Measurements from ENCODE around the gene ABCA2.

Gene ABCA2

GRCh38 chr9:137038916-137039315, 10.9 kb upstream of the ABCA2 start:
- no peaks in the 10 kb centered on the region for H4K20me1 ChIP-seq (ENCODE audit: insufficient read depth)
- H3K4me2 ChIP-seq: no peak overlapping the region
- H3K4me1 ChIP-seq (ENCODE audit: low read depth, poor library complexity, severe bottlenecking): peaks cover 13% of the 10 kb centered on the region
- no peaks in the 10 kb centered on the region for H3K79me2 ChIP-seq (ENCODE audit: insufficient read depth, low read depth)
- peaks cover 72% of the 10 kb centered on the region for H3K27me3 ChIP-seq (ENCODE audit: insufficient read depth, low read depth)
- no peaks in the 10 kb centered on the region for H3K36me3 ChIP-seq (ENCODE audit: insufficient read depth)
- H3K4me3 ChIP-seq (IDR thresholded peaks at IDR 0.05; ENCODE audit: insufficient read depth, low read depth, low read length): no peak overlapping the region
- H3K27ac ChIP-seq: no peak overlapping the region
- H3K9ac ChIP-seq: no peak overlapping the region
- H2AFZ ChIP-seq (ENCODE audit: low read depth): no peak overlapping the region
- no peak for TF ChIP-seq CTCF (conservative IDR thresholded peaks at IDR 0.05; ENCODE audit: low read depth, low read length)

GRCh38 chr9:137037483-137037882, 9.4 kb upstream of the ABCA2 start:
- Histone ChIP-seq H3K9ac (no peak overlapping the region), H3K36me3 (ENCODE audit: insufficient read depth) (no peaks in the 10 kb centered on the region), H3K27ac (no peak overlapping the region), H3K4me2 (no peak overlapping the region), H4K20me1 (ENCODE audit: insufficient read depth) (no peaks in the 10 kb centered on the region), H3K27me3 (ENCODE audit: insufficient read depth, low read depth) (peaks cover 58% of the 10 kb centered on the region), H3K79me2 (ENCODE audit: insufficient read depth, low read depth) (no peaks in the 10 kb centered on the region), H3K4me1 (ENCODE audit: low read depth, poor library complexity, severe bottlenecking) (peaks cover 16% of the 10 kb centered on the region), H2AFZ (ENCODE audit: low read depth) (no peak overlapping the region), H3K4me3 (IDR thresholded peaks at IDR 0.05; ENCODE audit: insufficient read depth, low read depth, low read length) (no peak overlapping the region)
- no peak for TF ChIP-seq CTCF (conservative IDR thresholded peaks at IDR 0.05; ENCODE audit: low read depth, low read length)

- H4K20me1 ChIP-seq (ENCODE audit: insufficient read depth): no peaks in the 10 kb centered on the region
- peaks cover 16% of the 10 kb centered on the region for H3K4me1 ChIP-seq (ENCODE audit: low read depth, poor library complexity, severe bottlenecking)
- H3K9ac ChIP-seq: no peak overlapping the region
- no peak overlapping the region for H3K4me3 ChIP-seq (IDR thresholded peaks at IDR 0.05; ENCODE audit: insufficient read depth, low read depth, low read length)
- H3K27me3 ChIP-seq (ENCODE audit: insufficient read depth, low read depth): peaks cover 54% of the 10 kb centered on the region
- H3K79me2 ChIP-seq (ENCODE audit: insufficient read depth, low read depth): no peaks in the 10 kb centered on the region
- H2AFZ ChIP-seq (ENCODE audit: low read depth): no peak overlapping the region
- no peaks in the 10 kb centered on the region for H3K36me3 ChIP-seq (ENCODE audit: insufficient read depth)
- TF ChIP-seq CTCF (conservative IDR thresholded peaks at IDR 0.05; ENCODE audit: low read depth, low read length): no peak
- no peak overlapping the region for H3K4me2 ChIP-seq
- H3K27ac ChIP-seq: no peak overlapping the region
Measured at GRCh38 chr9:137037035-137037434, 9.0 kb upstream of the ABCA2 start.

- Histone ChIP-seq H3K27ac (no peak overlapping the region), H3K27me3 (ENCODE audit: insufficient read depth, low read depth) (peaks cover 43% of the 10 kb centered on the region)
Measured at GRCh38 chr9:137035937-137036336, 7.9 kb upstream of the ABCA2 start.

More at GRCh38 chr9:137035937-137036336, 7.9 kb upstream of the ABCA2 start:
- no peaks in the 10 kb centered on the region for H3K36me3 ChIP-seq (ENCODE audit: insufficient read depth)
- no peak overlapping the region for H3K9ac ChIP-seq
- H3K4me2 ChIP-seq: no peak overlapping the region
- no peak overlapping the region for H3K4me3 ChIP-seq (IDR thresholded peaks at IDR 0.05; ENCODE audit: insufficient read depth, low read depth, low read length)
- no peaks in the 10 kb centered on the region for H4K20me1 ChIP-seq (ENCODE audit: insufficient read depth)
- H3K4me1 ChIP-seq (ENCODE audit: low read depth, poor library complexity, severe bottlenecking): peaks cover 18% of the 10 kb centered on the region
- no peaks in the 10 kb centered on the region for H3K79me2 ChIP-seq (ENCODE audit: insufficient read depth, low read depth)
- TF ChIP-seq CTCF (conservative IDR thresholded peaks at IDR 0.05; ENCODE audit: low read depth, low read length): no peak
- no peak overlapping the region for H2AFZ ChIP-seq (ENCODE audit: low read depth)

Data from KMS-11 (cell line).